Measurements from ENCODE around the gene MICB.

Gene MICB

GRCh38 chr6:31479151-31479932 is 18.6 kb upstream of the MICB start:
- TF ChIP-seq ZBTB20 (tag by site-specific recombination; IDR thresholded peaks at IDR 0.05) = no peak
- no peak for TF ChIP-seq ZNF366 (tag by site-specific recombination; conservative IDR thresholded peaks at IDR 0.05)
- no peak for TF ChIP-seq ZNF555 (tag by site-specific recombination; conservative IDR thresholded peaks at IDR 0.05)
- TF ChIP-seq ZNF18 (tag by site-specific recombination; IDR thresholded peaks at IDR 0.05) = no peak
- TF ChIP-seq ZSCAN5A (tag by site-specific recombination; IDR thresholded peaks at IDR 0.05) = no peak
- no peak for TF ChIP-seq KLF7 (tag by site-specific recombination; IDR thresholded peaks at IDR 0.05; ENCODE audit: borderline replicate concordance)
- TF ChIP-seq ZNF133 (tag by site-specific recombination; IDR thresholded peaks at IDR 0.05) = no peak
- TF ChIP-seq ZNF239 (tag by site-specific recombination; IDR thresholded peaks at IDR 0.05) = no peak
- TF ChIP-seq ZNF747 (tag by site-specific recombination; IDR thresholded peaks at IDR 0.05) = no peak
- no peak for TF ChIP-seq TSHZ1 (tag by site-specific recombination; IDR thresholded peaks at IDR 0.05; ENCODE audit: borderline replicate concordance)
- no peak for TF ChIP-seq ZBTB7A (tag by site-specific recombination; IDR thresholded peaks at IDR 0.05; ENCODE audit: low read depth)
- TF ChIP-seq ZNF670 (tag by site-specific recombination; IDR thresholded peaks at IDR 0.05; ENCODE audit: low read depth) = no peak
- TF ChIP-seq ZNF26 (tag by site-specific recombination; IDR thresholded peaks at IDR 0.05) = no peak
- no peak for TF ChIP-seq ZNF311 (tag by site-specific recombination; IDR thresholded peaks at IDR 0.05; ENCODE audit: borderline replicate concordance)
- TF ChIP-seq ZNF510 (tag by site-specific recombination; IDR thresholded peaks at IDR 0.05; ENCODE audit: insufficient replicate concordance) = no peak
- TF ChIP-seq HOXD13 (CRISPR knock-in tag; IDR thresholded peaks at IDR 0.05; ENCODE audit: borderline replicate concordance) = no peak
- no peak for TF ChIP-seq SP2 (tag by site-specific recombination; IDR thresholded peaks at IDR 0.05)
- no peak for TF ChIP-seq SP3 (tag by site-specific recombination; IDR thresholded peaks at IDR 0.05)
- no peak overlapping the region for H3K27ac ChIP-seq (ENCODE audit: extremely low read depth, low read depth, low read length)
- no peaks in the 10 kb centered on the region for H3K4me1 ChIP-seq (ENCODE audit: control insufficient read depth, insufficient read depth, low read length)
- ChIA-PET POLR2A (no interaction called here), CTCF (interaction anchor here (1.0 to 1.1 kb wide), 2 partner anchors 35 to 119 kb away, joined by 3 read pairs; no protein-coding TSS in a partner anchor)
- H3K9me3 ChIP-seq (ENCODE audit: control insufficient read depth, insufficient read depth, low read depth, low read length) = no peaks in the 10 kb centered on the region
- H3K4me3 ChIP-seq (ENCODE audit: low read depth, low read length) = no peak overlapping the region
- no peaks in the 10 kb centered on the region for H3K36me3 ChIP-seq (ENCODE audit: control insufficient read depth in 2 of 2, insufficient read depth in 1 of 2, low read length in 2 of 2)
